ENCODE data around the gene CSN3. TPM values are rescaled to one million over a fixed set of nuclear protein-coding genes. Genes with fewer than 3 reads are reported as not detected.

CSN3 gene
- total RNA-seq, 2 experiments from 2014 or later: not detected

DNA sequence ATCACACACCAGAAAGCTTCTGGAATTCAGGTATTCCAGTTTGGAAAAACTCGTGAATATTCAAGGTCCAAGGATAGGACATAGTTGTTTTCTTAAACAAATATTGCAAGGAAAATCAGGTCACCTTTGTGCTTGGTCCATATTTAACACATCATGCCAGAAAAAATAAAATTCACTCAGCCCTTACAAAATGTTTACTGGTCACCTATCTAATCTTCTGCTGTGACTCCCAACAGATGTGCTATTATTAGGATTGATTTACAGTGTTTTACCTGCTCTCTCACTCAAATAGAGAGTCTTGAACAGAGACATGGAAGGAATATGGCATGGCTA lies 9.5 kb downstream of the CSN3 start:
- Histone ChIP-seq H3K27ac (ENCODE audit: low read depth in 1 of 2, low read length in 2 of 2) (no peak overlapping the region), H3K4me3 (ENCODE audit: low read length) (no peak overlapping the region), H3K4me1 (ENCODE audit: insufficient read depth, low read length) (no peaks in the 10 kb centered on the region), H3K36me3 (ENCODE audit: insufficient read depth, low read length) (no peaks in the 10 kb centered on the region), H3K9me3 (ENCODE audit: control insufficient read depth in 1 of 2, insufficient read depth in 1 of 2, low read length in 2 of 2) (no peaks in the 10 kb centered on the region), H3K27me3 (ENCODE audit: control insufficient read depth in 1 of 2, insufficient read depth in 2 of 2, low read length in 2 of 2) (no peaks in the 10 kb centered on the region)
- Mint-ChIP-seq H3K9me3 (no peaks in the 10 kb centered on the region), H3K4me3 (no peak overlapping the region), H3K4me1 (ENCODE audit: low read depth) (no peaks in the 10 kb centered on the region), H3K27me3 (no peaks in the 10 kb centered on the region), H3K27ac (no peak overlapping the region), H3K36me3 (ENCODE audit: low read depth) (no peaks in the 10 kb centered on the region)
- TF ChIP-seq, protein P1, sequence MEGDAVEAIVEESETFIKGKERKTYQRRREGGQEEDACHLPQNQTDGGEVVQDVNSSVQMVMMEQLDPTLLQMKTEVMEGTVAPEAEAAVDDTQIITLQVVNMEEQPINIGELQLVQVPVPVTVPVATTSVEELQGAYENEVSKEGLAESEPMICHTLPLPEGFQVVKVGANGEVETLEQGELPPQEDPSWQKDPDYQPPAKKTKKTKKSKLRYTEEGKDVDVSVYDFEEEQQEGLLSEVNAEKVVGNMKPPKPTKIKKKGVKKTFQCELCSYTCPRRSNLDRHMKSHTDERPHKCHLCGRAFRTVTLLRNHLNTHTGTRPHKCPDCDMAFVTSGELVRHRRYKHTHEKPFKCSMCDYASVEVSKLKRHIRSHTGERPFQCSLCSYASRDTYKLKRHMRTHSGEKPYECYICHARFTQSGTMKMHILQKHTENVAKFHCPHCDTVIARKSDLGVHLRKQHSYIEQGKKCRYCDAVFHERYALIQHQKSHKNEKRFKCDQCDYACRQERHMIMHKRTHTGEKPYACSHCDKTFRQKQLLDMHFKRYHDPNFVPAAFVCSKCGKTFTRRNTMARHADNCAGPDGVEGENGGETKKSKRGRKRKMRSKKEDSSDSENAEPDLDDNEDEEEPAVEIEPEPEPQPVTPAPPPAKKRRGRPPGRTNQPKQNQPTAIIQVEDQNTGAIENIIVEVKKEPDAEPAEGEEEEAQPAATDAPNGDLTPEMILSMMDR (IDR thresholded peaks at IDR 0.05): no peak
- POLR2A ChIA-PET: no interaction called here
- ATAC-seq (ENCODE audit: poor library complexity): no peak
- intact Hi-C loops (cut with DNase I, micrococcal nuclease): no loop called here
- CTCF ChIA-PET: no interaction called here
- no peak for DNase-seq

- H3K4me1 Mint-ChIP-seq (ENCODE audit: low read depth): no peaks in the 10 kb centered on the region
- Histone ChIP-seq H3K4me1 (ENCODE audit: insufficient read depth, low read length) (no peaks in the 10 kb centered on the region), H3K27me3 (ENCODE audit: control insufficient read depth in 1 of 2, insufficient read depth in 2 of 2, low read length in 2 of 2) (no peaks in the 10 kb centered on the region), H3K4me3 (ENCODE audit: low read length) (no peak overlapping the region), H3K9me3 (ENCODE audit: control insufficient read depth in 1 of 2, insufficient read depth in 1 of 2, low read length in 2 of 2) (peaks cover 0 to 4% of the 10 kb centered on the region in 2 experiments), H3K27ac (ENCODE audit: low read depth in 1 of 2, low read length in 2 of 2) (no peak overlapping the region), H3K36me3 (ENCODE audit: insufficient read depth, low read length) (no peaks in the 10 kb centered on the region)
- ChIA-PET POLR2A (no interaction called here), CTCF (no interaction called here)
- ATAC-seq (ENCODE audit: poor library complexity) (no peak), DNase-seq (no peak)
- H3K27me3 Mint-ChIP-seq: no peaks in the 10 kb centered on the region
- no peaks in the 10 kb centered on the region for H3K9me3 Mint-ChIP-seq
- H3K27ac Mint-ChIP-seq: no peak overlapping the region
- intact Hi-C loops (cut with DNase I, micrococcal nuclease): no loop called here
- H3K36me3 Mint-ChIP-seq (ENCODE audit: low read depth): no peaks in the 10 kb centered on the region
- H3K4me3 Mint-ChIP-seq: no peak overlapping the region
- TF ChIP-seq, protein P1 (IDR thresholded peaks at IDR 0.05): no peak
These were observed 27.3 kb downstream of the CSN3 start for GRCh38 chr4:70269674-70270073.

- TF ChIP-seq, protein P1 (IDR thresholded peaks at IDR 0.05): no peak
- CTCF ChIA-PET: no interaction called here
These were observed 34.7 kb downstream of the CSN3 start for GRCh38 chr4:70277121-70277520.

More at GRCh38 chr4:70277121-70277520, 34.7 kb downstream of the CSN3 start:
- no peaks in the 10 kb centered on the region for H3K4me1 ChIP-seq (ENCODE audit: insufficient read depth, low read length)
- no peak overlapping the region for H3K4me3 ChIP-seq (ENCODE audit: low read length)
- no peak for DNase-seq
- no peaks in the 10 kb centered on the region for H3K27me3 ChIP-seq (ENCODE audit: control insufficient read depth in 1 of 2, insufficient read depth in 2 of 2, low read length in 2 of 2)
- H3K36me3 Mint-ChIP-seq (ENCODE audit: low read depth): no peaks in the 10 kb centered on the region
- H3K4me1 Mint-ChIP-seq (ENCODE audit: low read depth): no peaks in the 10 kb centered on the region
- POLR2A ChIA-PET: no interaction called here
- H3K27me3 Mint-ChIP-seq: no peaks in the 10 kb centered on the region
- no peak overlapping the region for H3K27ac Mint-ChIP-seq
- H3K27ac ChIP-seq (ENCODE audit: low read depth in 1 of 2, low read length in 2 of 2): no peak overlapping the region
- H3K9me3 Mint-ChIP-seq: no peaks in the 10 kb centered on the region
- no peaks in the 10 kb centered on the region for H3K9me3 ChIP-seq (ENCODE audit: control insufficient read depth in 1 of 2, insufficient read depth in 1 of 2, low read length in 2 of 2)
- no peaks in the 10 kb centered on the region for H3K36me3 ChIP-seq (ENCODE audit: insufficient read depth, low read length)
- intact Hi-C loops (cut with DNase I, micrococcal nuclease): no loop called here
- H3K4me3 Mint-ChIP-seq: no peak overlapping the region
- ATAC-seq (ENCODE audit: poor library complexity): no peak
